HAP-1 (cell line): Measurements from ENCODE around the gene GGA2.
"Not testable (repeated sequence)": the region's sequence is repeated elsewhere in the genome, so short reads cannot be mapped to it uniquely, and the experiment has no call there.

ENCODE experiments used
- DNase-seq, 2 experiments: peaks; one replicate each; pipeline ENCODE4 v3.0.0-alpha.2; 2016 to 2020; ENCODE audit warnings: low spot score in 2 of 2
- H3K27me3 ChIP-seq: fragments of 250-450 bp; sonication (Bioruptor Pico); 2 replicates; pipeline ENCODE4 v1.5.1; 2020; ENCODE audit warnings: low read depth, mild to moderate bottlenecking, moderate library complexity
- H3K36me3 ChIP-seq: fragments of 250-450 bp; sonication (Bioruptor Pico); replicated peaks from 2 replicates; pipeline ENCODE4 v1.5.1; 2020; ENCODE audit warnings: mild to moderate bottlenecking
- H3K4me1 ChIP-seq: fragments of 250-450 bp; sonication (Bioruptor Pico); 2 replicates; pipeline ENCODE4 v1.5.1; 2020; ENCODE audit warnings: mild to moderate bottlenecking
- H3K4me3 ChIP-seq: fragments of 250-450 bp; sonication (Bioruptor Pico); 2 replicates; pipeline ENCODE4 v1.5.1; 2020; ENCODE audit warnings: mild to moderate bottlenecking, moderate library complexity
- H3K9me3 ChIP-seq: fragments of 250-450 bp; sonication (Bioruptor Pico); 2 replicates; pipeline ENCODE4 v1.5.1; 2020; ENCODE audit warnings: mild to moderate bottlenecking, moderate library complexity
- in situ Hi-C: fragments of 300-500 bp; cut with MboI; formaldehyde crosslinking; loops from 3 replicates; pipeline ENCODE4 v1.14.3; 2020; ENCODE audit warnings: low sequenced_read_pairs, inconsistent platforms, mixed read lengths

Gene GGA2

DNA sequence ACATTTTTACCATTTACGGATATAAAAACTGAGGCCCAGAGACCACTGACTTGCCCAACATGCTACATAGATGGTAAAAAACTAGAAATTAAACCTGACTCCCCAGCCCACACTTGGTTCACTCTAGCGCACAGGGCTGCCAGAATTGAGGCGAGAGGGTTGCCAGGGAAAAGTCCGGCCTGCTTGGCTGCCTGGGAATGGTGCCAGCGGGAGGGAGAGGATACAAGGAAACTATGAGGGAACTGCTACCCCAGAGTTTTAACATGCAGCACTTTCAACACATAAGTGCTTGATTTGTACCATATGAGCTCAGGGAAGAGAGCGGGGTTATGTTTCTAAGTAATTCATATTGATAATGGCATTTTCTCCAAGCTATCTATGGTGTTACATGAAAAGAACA lies 47.3 kb downstream of the GGA2 start:
- DNase-seq, H3K9me3 ChIP-seq, H3K27me3 ChIP-seq, H3K4me3 ChIP-seq, in situ Hi-C loops, H3K4me1 ChIP-seq: not testable (repeated sequence)
- peaks cover 26% of the 10 kb centered on the region for H3K36me3 ChIP-seq

DNA sequence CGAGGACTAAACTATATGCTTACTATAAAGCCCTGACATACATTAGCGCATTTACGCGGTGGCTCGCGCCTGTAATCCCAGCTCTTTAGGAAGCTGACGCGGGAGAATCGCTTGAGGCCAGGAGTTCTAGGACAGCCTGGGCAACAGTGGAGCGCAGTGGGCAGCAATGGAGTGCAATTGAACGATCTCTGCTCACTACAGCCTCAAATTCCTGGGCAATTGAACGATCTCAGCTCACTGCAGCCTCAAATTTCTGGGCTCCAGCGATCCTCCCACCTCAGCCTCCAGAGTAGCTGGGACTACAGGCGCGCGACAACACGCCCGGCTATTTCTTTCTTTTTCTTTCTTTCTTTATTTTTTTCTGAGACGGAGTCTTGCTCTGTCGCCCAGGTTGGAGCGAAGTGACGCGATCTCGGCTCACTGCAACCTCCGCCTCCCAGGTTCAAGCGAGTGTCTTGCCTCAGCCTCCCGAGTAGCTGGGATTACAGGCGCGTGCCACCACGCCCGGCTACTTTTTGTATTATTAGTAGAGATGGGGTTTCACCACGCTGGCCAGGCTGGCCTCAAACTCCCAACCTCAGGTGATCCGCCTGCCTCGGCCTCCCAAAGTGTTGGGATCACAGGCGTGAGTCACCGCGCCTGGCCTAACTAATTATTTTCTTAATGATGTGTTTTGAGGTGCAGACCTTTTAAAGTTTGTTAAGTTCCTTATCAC lies 56.8 kb downstream of the GGA2 start:
- H3K36me3 ChIP-seq = no peaks in the 10 kb centered on the region
- no peaks in the 10 kb centered on the region for H3K27me3 ChIP-seq
- in situ Hi-C loops = no loop called here
- H3K4me1 ChIP-seq = peaks cover 2% of the 10 kb centered on the region; the same call in 1 of the 2 replicates
- no peak for DNase-seq
- no peaks in the 10 kb centered on the region for H3K9me3 ChIP-seq
- peak overlapping the region; percentile 77 for H3K4me3 ChIP-seq

DNA sequence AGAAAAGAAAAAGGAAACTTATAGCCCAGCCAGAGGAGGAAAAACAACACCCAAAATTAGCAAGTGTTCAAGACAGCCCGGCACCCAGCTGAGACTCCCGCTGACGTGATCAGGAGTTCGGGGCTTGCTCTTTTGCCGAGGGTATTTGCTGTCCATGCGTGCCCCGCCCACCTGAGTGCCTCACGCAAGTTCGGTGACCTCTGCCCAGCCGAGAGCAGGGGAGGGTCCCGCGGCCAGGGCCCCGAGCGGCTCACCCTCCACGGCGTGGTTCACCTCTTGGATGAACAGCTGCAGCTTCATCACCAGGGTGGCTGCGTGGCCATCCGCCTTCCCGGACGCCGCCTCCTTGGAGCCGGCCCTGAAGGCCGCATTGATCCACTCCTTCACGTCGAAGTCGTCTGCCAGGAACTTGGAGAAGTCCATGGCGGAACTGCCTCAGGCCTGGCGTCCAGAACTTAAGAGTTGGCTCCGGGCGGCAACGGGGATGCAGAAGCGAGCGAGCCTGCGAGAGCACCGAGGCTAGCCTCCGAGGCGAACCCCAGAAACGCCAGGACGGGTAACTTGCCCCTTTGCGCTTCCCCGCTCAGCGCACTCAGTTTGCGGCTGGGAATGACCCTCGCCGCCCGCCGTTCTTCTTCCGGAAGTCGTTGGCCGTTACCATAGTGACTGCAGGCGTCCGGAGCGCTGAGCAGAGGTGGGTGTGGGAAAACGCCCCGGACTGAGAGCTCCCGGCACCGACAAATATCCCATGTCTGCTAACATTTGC lies 57.5 kb downstream of the GGA2 start, which contains the start of gene COG7:
Gene COG7 (minus strand): TSS at position 618 of the 766 bp plus-strand sequence. CDS start 195 bp downstream, at position 423.
- Histone ChIP-seq H3K36me3 (no peaks in the 10 kb centered on the region), H3K4me1 (peaks cover 2% of the 10 kb centered on the region; the same call in 1 of the 2 replicates), H3K4me3 (peak within 1 kb of the TSS; percentile 77), H3K9me3 (no peaks in the 10 kb centered on the region), H3K27me3 (no peaks in the 10 kb centered on the region)
- DNase-seq = peak; percentile 80 to 91
- in situ Hi-C loops = no loop called here

DNA sequence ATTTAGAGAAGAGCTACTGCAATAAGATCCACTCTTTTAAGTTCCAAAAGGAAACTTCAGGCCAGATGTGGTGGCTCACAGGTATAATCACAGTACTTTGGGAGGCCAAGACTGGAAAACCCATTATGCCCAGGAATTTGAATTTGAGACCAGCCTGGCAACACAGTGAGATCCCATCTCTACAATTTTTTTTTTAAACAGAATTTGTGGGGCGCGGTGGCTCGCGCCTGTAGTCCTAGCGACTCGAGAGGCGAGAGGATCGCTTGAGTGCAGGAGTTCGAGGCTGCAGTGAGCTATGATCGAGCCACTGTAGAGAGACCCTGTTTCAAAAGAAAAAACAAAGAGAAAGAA lies 58.1 kb downstream of the GGA2 start:
- no peak for DNase-seq
- Histone ChIP-seq H3K36me3 (no peaks in the 10 kb centered on the region), H3K4me1 (peaks cover 2% of the 10 kb centered on the region; the same call in 1 of the 2 replicates), H3K4me3 (peak overlapping the region; percentile 77), H3K27me3 (no peaks in the 10 kb centered on the region), H3K9me3 (no peaks in the 10 kb centered on the region)
- in situ Hi-C loops = no loop called here

GRCh38 chr16:23448392-23448791 lies 61.9 kb downstream of the GGA2 start:
- H3K27me3 ChIP-seq = no peaks in the 10 kb centered on the region
- in situ Hi-C loops = no loop called here
- DNase-seq = no peak

DNA sequence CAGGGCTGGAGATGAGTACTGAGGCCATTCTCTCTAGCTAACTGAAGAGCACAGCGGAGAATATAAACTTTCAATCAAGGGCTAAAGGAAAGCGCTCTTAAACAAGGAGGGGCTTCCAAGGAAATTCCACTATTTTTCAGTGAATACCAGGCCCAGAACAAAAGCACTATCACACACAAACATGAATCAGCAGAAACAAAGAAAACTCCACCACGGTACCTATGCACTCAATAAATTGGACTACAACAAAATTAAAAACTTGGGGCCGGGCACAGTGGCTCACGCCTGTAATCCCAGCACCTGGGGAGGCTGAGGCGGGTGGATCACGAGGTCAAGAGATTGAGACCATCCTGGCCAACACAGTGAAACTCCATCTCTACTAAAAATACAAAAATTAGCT lies 72.8 kb downstream of the GGA2 start:
- not testable (repeated sequence) for H3K4me1 ChIP-seq, H3K27me3 ChIP-seq, H3K36me3 ChIP-seq, DNase-seq, H3K9me3 ChIP-seq, H3K4me3 ChIP-seq
- in situ Hi-C loops = loop anchor here (10.0 kb wide), 1 partner anchor 543 kb away; no protein-coding TSS in a partner anchor

More at GRCh38 chr16:23448392-23448791, 61.9 kb downstream of the GGA2 start:
- Histone ChIP-seq H3K36me3 (peaks cover 3% of the 10 kb centered on the region), H3K4me3 (no peak overlapping the region), H3K4me1 (peaks cover 2% of the 10 kb centered on the region; the same call in 1 of the 2 replicates), H3K9me3 (no peaks in the 10 kb centered on the region)

- DNase-seq = no peak
- Histone ChIP-seq H3K27me3 (no peaks in the 10 kb centered on the region), H3K9me3 (no peaks in the 10 kb centered on the region), H3K36me3 (peaks cover 4% of the 10 kb centered on the region), H3K4me3 (no peak overlapping the region), H3K4me1 (no peaks in the 10 kb centered on the region)
- in situ Hi-C loops = loop anchor here (10.0 kb wide), 1 partner anchor 542 kb away; no protein-coding TSS in a partner anchor
These were observed 73.3 kb downstream of the GGA2 start for GRCh38 chr16:23436951-23437350.

DNA sequence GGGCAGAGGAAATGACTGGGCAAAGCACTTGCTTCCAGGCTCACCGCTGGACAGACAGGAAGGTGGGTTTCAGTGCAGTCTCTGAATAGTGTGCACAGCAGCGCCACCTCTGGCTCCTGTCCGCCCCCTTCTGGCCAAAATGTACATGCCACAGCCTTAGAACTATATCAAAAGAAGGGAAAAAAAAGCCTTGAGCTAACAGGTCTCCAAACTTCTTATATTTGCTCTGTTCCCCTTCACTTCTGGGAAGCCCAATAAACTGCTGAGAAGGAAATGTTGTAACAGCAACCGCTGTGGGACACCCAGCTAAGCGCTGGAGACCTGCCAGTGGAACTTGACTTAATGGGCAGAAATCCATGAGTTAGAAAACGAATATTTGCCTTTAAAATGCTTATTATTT lies 74.8 kb downstream of the GGA2 start:
- in situ Hi-C loops = loop anchor here (10.0 kb wide), 1 partner anchor 541 kb away; no protein-coding TSS in a partner anchor
- peak; percentile 66 to 84 for DNase-seq
- Histone ChIP-seq H3K36me3 (no peaks in the 10 kb centered on the region; the same call in none of the 2 replicates), H3K4me3 (no peak overlapping the region), H3K27me3 (no peaks in the 10 kb centered on the region), H3K4me1 (no peaks in the 10 kb centered on the region), H3K9me3 (no peaks in the 10 kb centered on the region)

DNA sequence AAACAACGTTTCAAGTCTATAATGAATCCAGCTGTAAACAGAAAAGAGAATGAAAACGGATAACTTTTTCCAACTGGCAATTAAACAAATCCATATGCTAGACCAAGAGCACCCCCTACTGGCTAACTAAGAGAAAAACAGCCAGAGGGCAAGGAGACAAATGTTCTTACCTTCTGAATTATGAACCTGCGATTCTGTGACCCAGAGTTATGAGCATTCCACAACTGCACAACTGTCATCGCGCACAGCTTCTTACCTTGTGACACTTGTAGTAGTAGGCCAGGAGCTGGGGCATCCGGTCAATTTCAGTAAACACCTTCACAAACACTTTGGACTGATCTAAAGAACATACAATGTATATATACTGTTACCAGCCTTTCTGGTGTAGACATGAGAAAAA lies 75.9 kb downstream of the GGA2 start:
- Histone ChIP-seq H3K4me1 (no peaks in the 10 kb centered on the region), H3K9me3 (no peaks in the 10 kb centered on the region), H3K27me3 (no peaks in the 10 kb centered on the region), H3K36me3 (no peaks in the 10 kb centered on the region; the same call in none of the 2 replicates), H3K4me3 (no peak overlapping the region)
- peak; percentile 34 to 58 for DNase-seq
- in situ Hi-C loops = loop anchor here (10.0 kb wide), 1 partner anchor 540 kb away; no protein-coding TSS in a partner anchor

DNA sequence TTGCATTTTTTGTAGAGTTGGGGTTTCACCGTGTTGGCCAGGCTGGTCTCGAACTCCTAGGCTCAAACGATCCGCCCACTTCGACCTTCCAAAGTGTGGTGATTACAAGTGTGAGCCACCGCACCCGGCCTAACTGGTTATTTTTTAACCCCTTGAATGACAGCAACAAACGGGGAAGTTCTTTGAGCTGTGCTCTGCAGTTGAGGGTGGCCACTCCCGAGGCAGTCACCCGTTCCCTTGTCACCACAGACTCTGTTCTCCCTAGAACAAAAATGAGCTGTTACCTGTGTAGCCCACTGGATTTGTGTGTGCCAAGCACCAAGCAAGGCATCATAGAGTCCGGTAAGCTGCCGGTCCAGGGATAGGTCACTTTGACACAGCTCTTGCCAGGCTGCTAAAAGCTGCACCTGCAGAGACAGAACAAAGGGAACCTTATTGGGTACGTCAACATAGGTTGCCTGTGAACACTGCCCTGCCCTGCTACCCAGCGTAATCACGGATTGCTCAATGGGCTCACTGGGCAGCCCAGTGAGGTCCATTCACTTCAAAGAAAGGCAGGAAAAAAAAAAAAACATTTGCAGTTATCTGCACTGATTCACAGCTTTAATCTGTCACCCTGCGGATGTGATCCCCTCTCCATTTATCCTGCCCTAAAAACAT lies 76.9 kb downstream of the GGA2 start:
- Histone ChIP-seq H3K27me3 (no peaks in the 10 kb centered on the region), H3K9me3 (no peaks in the 10 kb centered on the region), H3K36me3 (no peaks in the 10 kb centered on the region; the same call in none of the 2 replicates), H3K4me1 (no peaks in the 10 kb centered on the region), H3K4me3 (no peak overlapping the region)
- in situ Hi-C loops = loop anchor here (10.0 kb wide), 1 partner anchor 539 kb away; no protein-coding TSS in a partner anchor
- no peak for DNase-seq

- in situ Hi-C loops = loop anchor here (10.0 kb wide), 1 partner anchor 538 kb away; no protein-coding TSS in a partner anchor
- H3K4me3 ChIP-seq = no peak overlapping the region
- no peaks in the 10 kb centered on the region for H3K4me1 ChIP-seq
- H3K9me3 ChIP-seq = no peaks in the 10 kb centered on the region
- no peaks in the 10 kb centered on the region for H3K27me3 ChIP-seq
- no peaks in the 10 kb centered on the region; the same call in none of the 2 replicates for H3K36me3 ChIP-seq
- DNase-seq = no peak
These were observed 77.8 kb downstream of the GGA2 start for GRCh38 chr16:23432176-23433128.

- Histone ChIP-seq H3K27me3 (no peaks in the 10 kb centered on the region), H3K4me3 (no peak overlapping the region), H3K9me3 (no peaks in the 10 kb centered on the region), H3K4me1 (peaks cover 4% of the 10 kb centered on the region; the same call in 1 of the 2 replicates), H3K36me3 (no peaks in the 10 kb centered on the region; the same call in none of the 2 replicates)
- in situ Hi-C loops = loop anchor here (5.0 kb wide), 1 partner anchor 251 kb away; no protein-coding TSS in a partner anchor
- no peak for DNase-seq
These were observed 81.9 kb downstream of the GGA2 start for GRCh38 chr16:23428351-23428750.
